Activated naive CD8-positive, alpha-beta T cell treated with anti-CD3 and anti-CD28 coated beads for 36 hours (primary cell): Measurements from ENCODE around the gene PSENEN. TPM values are rescaled to one million over a fixed set of nuclear protein-coding genes. Genes with fewer than 3 reads are reported as not detected.
A peak's percentile ranks its signal among the peaks of the same experiment; 100 is the strongest.

ENCODE experiments used
- DNase-seq: peaks from one replicate; pipeline ENCODE4 v3.0.0; 2021
- H3K27ac Mint-ChIP-seq: one replicate; pipeline ENCODE4 v1.8.0; 2022; ENCODE audit warnings: mild to moderate bottlenecking, moderate library complexity, mixed read lengths
- H3K27me3 Mint-ChIP-seq: one replicate; pipeline ENCODE4 v1.8.0; 2022; ENCODE audit warnings: mild to moderate bottlenecking, mixed read lengths
- H3K36me3 Mint-ChIP-seq: one replicate; pipeline ENCODE4 v1.8.0; 2021; ENCODE audit warnings: mild to moderate bottlenecking, mixed read lengths
- H3K4me1 Mint-ChIP-seq: one replicate; pipeline ENCODE4 v1.8.0; 2021; ENCODE audit warnings: mixed read lengths
- H3K4me3 Mint-ChIP-seq: one replicate; pipeline ENCODE4 v1.8.0; 2022; ENCODE audit warnings: mild to moderate bottlenecking, moderate library complexity, mixed read lengths
- H3K9me3 Mint-ChIP-seq: one replicate; pipeline ENCODE4 v1.8.0; 2022; ENCODE audit warnings: mixed read lengths
- total RNA-seq, 2 experiments: library from RNA; stranded (reverse); gene quantifications; one replicate each; pipeline ENCODE4 v1.2.3, GENCODE V29; 2021

The PSENEN gene
- total RNA-seq, 2 experiments from 2014 or later = 38.5 to 41.6 TPM

- Mint-ChIP-seq H3K9me3 (no peaks in the 10 kb centered on the region), H3K27ac (no peak overlapping the region), H3K36me3 (peaks cover 41% of the 10 kb centered on the region), H3K4me3 (no peak overlapping the region), H3K4me1 (peaks cover 9% of the 10 kb centered on the region), H3K27me3 (no peaks in the 10 kb centered on the region)
- no peak for DNase-seq
These were observed 20.1 kb upstream of the PSENEN start for GRCh38 chr19:35725216-35725861.

- no peak overlapping the region for H3K27ac Mint-ChIP-seq
- no peaks in the 10 kb centered on the region for H3K27me3 Mint-ChIP-seq
- no peaks in the 10 kb centered on the region for H3K9me3 Mint-ChIP-seq
- peaks cover 2% of the 10 kb centered on the region for H3K4me1 Mint-ChIP-seq
- no peak overlapping the region for H3K4me3 Mint-ChIP-seq
- H3K36me3 Mint-ChIP-seq = peaks cover 40% of the 10 kb centered on the region
- no peak for DNase-seq
These were observed 18.1 kb upstream of the PSENEN start for GRCh38 chr19:35727053-35727955.

- Mint-ChIP-seq H3K9me3 (no peaks in the 10 kb centered on the region), H3K4me3 (no peak overlapping the region), H3K27ac (no peak overlapping the region), H3K27me3 (no peaks in the 10 kb centered on the region), H3K36me3 (peaks cover 35% of the 10 kb centered on the region), H3K4me1 (peaks cover 1% of the 10 kb centered on the region)
- DNase-seq = no peak
These were observed 17.3 kb upstream of the PSENEN start for GRCh38 chr19:35727956-35728706.

GRCh38 chr19:35729021-35729420 is 16.4 kb upstream of the PSENEN start:
- Mint-ChIP-seq H3K27ac (no peak overlapping the region), H3K4me1 (no peaks in the 10 kb centered on the region), H3K4me3 (no peak overlapping the region)

GRCh38 chr19:35729763-35730162 is 15.7 kb upstream of the PSENEN start:
- no peaks in the 10 kb centered on the region for H3K27me3 Mint-ChIP-seq
- DNase-seq = no peak
- H3K36me3 Mint-ChIP-seq = peaks cover 31% of the 10 kb centered on the region
- no peak overlapping the region for H3K4me3 Mint-ChIP-seq
- peaks cover under 1% of the 10 kb centered on the region for H3K4me1 Mint-ChIP-seq
- H3K9me3 Mint-ChIP-seq = no peaks in the 10 kb centered on the region
- H3K27ac Mint-ChIP-seq = no peak overlapping the region

More at GRCh38 chr19:35729021-35729420, 16.4 kb upstream of the PSENEN start:
- DNase-seq = no peak
- Mint-ChIP-seq H3K27me3 (no peaks in the 10 kb centered on the region), H3K36me3 (peaks cover 30% of the 10 kb centered on the region), H3K9me3 (no peaks in the 10 kb centered on the region)

GRCh38 chr19:35730326-35730725 is 15.1 kb upstream of the PSENEN start:
- no peak for DNase-seq
- Mint-ChIP-seq H3K27ac (peak overlapping the region; percentile 2), H3K4me1 (peaks cover 2% of the 10 kb centered on the region), H3K36me3 (peaks cover 30% of the 10 kb centered on the region), H3K9me3 (no peaks in the 10 kb centered on the region), H3K4me3 (no peak overlapping the region), H3K27me3 (no peaks in the 10 kb centered on the region)

GRCh38 chr19:35731353-35731752 is 14.1 kb upstream of the PSENEN start:
- no peak for DNase-seq
- Mint-ChIP-seq H3K27me3 (no peaks in the 10 kb centered on the region), H3K27ac (no peak overlapping the region), H3K36me3 (peaks cover 24% of the 10 kb centered on the region), H3K9me3 (no peaks in the 10 kb centered on the region), H3K4me1 (peaks cover 4% of the 10 kb centered on the region), H3K4me3 (no peak overlapping the region)

- Mint-ChIP-seq H3K4me3 (no peak overlapping the region), H3K36me3 (peaks cover 24% of the 10 kb centered on the region), H3K4me1 (peaks cover 7% of the 10 kb centered on the region), H3K9me3 (no peaks in the 10 kb centered on the region), H3K27me3 (no peaks in the 10 kb centered on the region), H3K27ac (no peak overlapping the region)
- DNase-seq = no peak
These were observed 13.6 kb upstream of the PSENEN start for GRCh38 chr19:35731779-35732405.

- H3K4me1 Mint-ChIP-seq = peaks cover 12% of the 10 kb centered on the region
- no peaks in the 10 kb centered on the region for H3K9me3 Mint-ChIP-seq
- H3K4me3 Mint-ChIP-seq = no peak overlapping the region
- H3K27me3 Mint-ChIP-seq = no peaks in the 10 kb centered on the region
- no peak for DNase-seq
- peaks cover 26% of the 10 kb centered on the region for H3K36me3 Mint-ChIP-seq
- no peak overlapping the region for H3K27ac Mint-ChIP-seq
These were observed 12.8 kb upstream of the PSENEN start for GRCh38 chr19:35732540-35733179.

GRCh38 chr19:35733180-35734125 is 12.0 kb upstream of the PSENEN start:
- DNase-seq = no peak
- Mint-ChIP-seq H3K4me3 (no peak overlapping the region), H3K4me1 (peaks cover 12% of the 10 kb centered on the region), H3K36me3 (peaks cover 24% of the 10 kb centered on the region), H3K27ac (peak overlapping the region; percentile 44), H3K9me3 (no peaks in the 10 kb centered on the region), H3K27me3 (no peaks in the 10 kb centered on the region)

GRCh38 chr19:35734273-35734672 is 11.2 kb upstream of the PSENEN start:
- Mint-ChIP-seq H3K9me3 (no peaks in the 10 kb centered on the region), H3K36me3 (peaks cover 26% of the 10 kb centered on the region), H3K27me3 (no peaks in the 10 kb centered on the region)

GRCh38 chr19:35734889-35735288 is 10.6 kb upstream of the PSENEN start:
- Mint-ChIP-seq H3K27ac (peak overlapping the region; percentile 44), H3K36me3 (peaks cover 29% of the 10 kb centered on the region)

More at GRCh38 chr19:35734273-35734672, 11.2 kb upstream of the PSENEN start:
- Mint-ChIP-seq H3K4me1 (peaks cover 14% of the 10 kb centered on the region), H3K4me3 (no peak overlapping the region), H3K27ac (peak overlapping the region; percentile 44)
- DNase-seq = no peak

More at GRCh38 chr19:35734889-35735288, 10.6 kb upstream of the PSENEN start:
- H3K9me3 Mint-ChIP-seq = no peaks in the 10 kb centered on the region
- no peak overlapping the region for H3K4me3 Mint-ChIP-seq
- no peak for DNase-seq
- H3K4me1 Mint-ChIP-seq = peaks cover 18% of the 10 kb centered on the region
- H3K27me3 Mint-ChIP-seq = no peaks in the 10 kb centered on the region
